Upper lobe of left lung (tissue), 4 donors: ENCODE data around the gene SNX32.

Source experiments
- EP300 ChIP-seq, 4 donors: sonication (generic); formaldehyde crosslinking; IDR thresholded peaks; one replicate each; pipeline ENCODE4 v1.5.1; 2017; ENCODE audit warnings: antibody characterized with exemption in 4 of 4, control low read depth in 2 of 4
- POLR2A ChIP-seq, 4 donors: fragments of 450-650 bp; IDR thresholded peaks; one replicate each; pipeline ENCODE4 v1.5.1; 2016 to 2017; ENCODE audit warnings: antibody characterized with exemption in 4 of 4, mild to moderate bottlenecking in 2 of 4
- POLR2AphosphoS5 ChIP-seq, 2 donors: sonication (generic); formaldehyde crosslinking; IDR thresholded peaks; one replicate each; pipeline ENCODE4 v1.5.1; 2017; ENCODE audit warnings: antibody characterized with exemption in 2 of 2
- TF ChIP-seq, protein P1 (sequence below), 6 experiments: fragments of 450-650 bp in 4 of 6; fragments of 200-600 bp in 2 of 6; sonication (generic) in 2 of 6; IDR thresholded peaks; one replicate each; pipeline ENCODE4 v1.5.1; 2016 to 2019; ENCODE audit warnings: antibody characterized with exemption in 6 of 6

GRCh38 chr11:65811764-65812475, 21.8 kb upstream of the SNX32 start:
- no peak for TF ChIP-seq POLR2A (IDR thresholded peaks at IDR 0.05)
- TF ChIP-seq, protein P1, sequence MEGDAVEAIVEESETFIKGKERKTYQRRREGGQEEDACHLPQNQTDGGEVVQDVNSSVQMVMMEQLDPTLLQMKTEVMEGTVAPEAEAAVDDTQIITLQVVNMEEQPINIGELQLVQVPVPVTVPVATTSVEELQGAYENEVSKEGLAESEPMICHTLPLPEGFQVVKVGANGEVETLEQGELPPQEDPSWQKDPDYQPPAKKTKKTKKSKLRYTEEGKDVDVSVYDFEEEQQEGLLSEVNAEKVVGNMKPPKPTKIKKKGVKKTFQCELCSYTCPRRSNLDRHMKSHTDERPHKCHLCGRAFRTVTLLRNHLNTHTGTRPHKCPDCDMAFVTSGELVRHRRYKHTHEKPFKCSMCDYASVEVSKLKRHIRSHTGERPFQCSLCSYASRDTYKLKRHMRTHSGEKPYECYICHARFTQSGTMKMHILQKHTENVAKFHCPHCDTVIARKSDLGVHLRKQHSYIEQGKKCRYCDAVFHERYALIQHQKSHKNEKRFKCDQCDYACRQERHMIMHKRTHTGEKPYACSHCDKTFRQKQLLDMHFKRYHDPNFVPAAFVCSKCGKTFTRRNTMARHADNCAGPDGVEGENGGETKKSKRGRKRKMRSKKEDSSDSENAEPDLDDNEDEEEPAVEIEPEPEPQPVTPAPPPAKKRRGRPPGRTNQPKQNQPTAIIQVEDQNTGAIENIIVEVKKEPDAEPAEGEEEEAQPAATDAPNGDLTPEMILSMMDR (IDR thresholded peaks at IDR 0.05): no peak
- TF ChIP-seq EP300 (IDR thresholded peaks at IDR 0.05): no peak
- TF ChIP-seq POLR2AphosphoS5 (IDR thresholded peaks at IDR 0.05): no peak
